ENCODE data around the gene DAPK2. TPM values are rescaled to one million over a fixed set of nuclear protein-coding genes. Genes with fewer than 3 reads are reported as not detected.

DAPK2 gene
- 39.0 TPM for total RNA-seq
- long read RNA-seq, transcript DAPK2-202 (12 exons, 1,741 nt) = major isoform, 34 of 87 reads
- long read RNA-seq, partial matches to known transcripts = 6 of 87 reads
- long read RNA-seq, other reads (novel, unspliced or antisense) = 47 of 87 reads

DNA sequence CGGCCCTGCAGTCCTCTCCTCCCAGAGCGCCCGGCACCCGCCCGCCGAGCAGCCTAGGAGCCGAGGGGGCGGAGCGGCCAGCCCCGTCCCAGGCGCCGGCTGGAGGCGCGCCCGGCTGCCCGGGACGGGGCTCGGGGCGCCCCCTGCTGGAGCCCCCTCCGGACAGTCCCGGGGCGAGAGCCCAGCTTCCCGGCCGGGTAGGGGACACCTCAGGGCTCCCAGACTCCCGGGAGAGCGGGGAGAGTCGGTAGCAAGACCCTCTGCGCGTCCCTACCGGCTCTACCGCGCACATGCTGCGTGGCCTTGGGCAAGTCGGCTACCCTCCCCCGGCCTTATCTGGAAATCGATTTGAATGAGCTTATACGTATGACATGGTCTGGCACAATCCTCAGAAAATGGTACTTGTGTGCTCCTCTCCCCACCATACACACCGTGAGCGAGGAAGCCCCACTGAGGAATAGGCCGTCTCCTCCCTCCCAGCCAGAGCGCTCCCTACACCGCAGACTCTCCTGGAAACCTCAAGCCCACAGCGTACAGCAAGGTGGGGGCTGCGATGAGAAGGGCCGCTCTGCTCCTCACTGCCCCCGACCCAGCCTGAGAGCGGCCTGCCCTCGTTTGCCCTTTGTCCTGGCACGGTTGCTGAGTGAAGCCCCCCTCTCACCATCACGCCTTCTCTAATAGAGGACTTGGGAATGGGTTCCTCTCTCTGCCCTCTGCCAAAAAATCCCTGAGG lies at the start of gene DAPK2:
TSS of gene DAPK2 (minus strand) at position 65 of the 733 bp plus-strand sequence. CDS start 6,224 bp downstream, outside the sequence.
- Histone ChIP-seq H3K36me3 (no peaks in the 10 kb centered on the region), H3K27me3 (ENCODE audit: low read depth) (no peaks in the 10 kb centered on the region), H3K9me3 (replicated peaks) (no peaks in the 10 kb centered on the region), H3K4me3 (peak within 1 kb of the TSS; percentile 82), H3K4me1 (peaks cover 62% of the 10 kb centered on the region), H3K27ac (replicated peaks) (peak within 1 kb of the TSS; percentile 88)
- TF ChIP-seq, protein P1, sequence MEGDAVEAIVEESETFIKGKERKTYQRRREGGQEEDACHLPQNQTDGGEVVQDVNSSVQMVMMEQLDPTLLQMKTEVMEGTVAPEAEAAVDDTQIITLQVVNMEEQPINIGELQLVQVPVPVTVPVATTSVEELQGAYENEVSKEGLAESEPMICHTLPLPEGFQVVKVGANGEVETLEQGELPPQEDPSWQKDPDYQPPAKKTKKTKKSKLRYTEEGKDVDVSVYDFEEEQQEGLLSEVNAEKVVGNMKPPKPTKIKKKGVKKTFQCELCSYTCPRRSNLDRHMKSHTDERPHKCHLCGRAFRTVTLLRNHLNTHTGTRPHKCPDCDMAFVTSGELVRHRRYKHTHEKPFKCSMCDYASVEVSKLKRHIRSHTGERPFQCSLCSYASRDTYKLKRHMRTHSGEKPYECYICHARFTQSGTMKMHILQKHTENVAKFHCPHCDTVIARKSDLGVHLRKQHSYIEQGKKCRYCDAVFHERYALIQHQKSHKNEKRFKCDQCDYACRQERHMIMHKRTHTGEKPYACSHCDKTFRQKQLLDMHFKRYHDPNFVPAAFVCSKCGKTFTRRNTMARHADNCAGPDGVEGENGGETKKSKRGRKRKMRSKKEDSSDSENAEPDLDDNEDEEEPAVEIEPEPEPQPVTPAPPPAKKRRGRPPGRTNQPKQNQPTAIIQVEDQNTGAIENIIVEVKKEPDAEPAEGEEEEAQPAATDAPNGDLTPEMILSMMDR (IDR thresholded peaks at IDR 0.05; ENCODE audit: borderline replicate concordance) = peak; percentile 87
- peak; percentile 77 for DNase-seq
- intact Hi-C loops (cut with micrococcal nuclease) = loop anchor here (5.0 to 10.0 kb wide), 3 partner anchors 102 to 294 kb away; partner anchors contain the start of gene HERC1

DNA sequence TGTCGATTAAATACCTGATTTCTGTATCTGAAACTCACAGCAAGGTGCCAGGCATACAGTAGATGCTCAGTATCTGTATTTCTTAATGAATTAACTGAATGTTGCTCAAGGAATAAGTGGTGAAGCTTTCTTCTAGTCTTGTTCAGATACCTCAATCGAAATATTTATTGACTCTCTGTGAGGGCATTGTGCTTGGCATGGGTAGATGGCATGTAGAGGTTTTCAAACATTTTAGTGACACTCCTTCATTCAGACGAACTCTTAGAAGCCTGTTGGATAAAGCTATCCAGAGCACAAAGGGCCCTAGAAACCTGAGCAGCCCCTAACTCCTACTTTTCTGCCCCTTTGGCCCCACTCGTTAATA lies 49.1 kb upstream of the DAPK2 start:
- H3K27me3 ChIP-seq (ENCODE audit: low read depth) = no peaks in the 10 kb centered on the region
- TF ChIP-seq, protein P1 (IDR thresholded peaks at IDR 0.05; ENCODE audit: borderline replicate concordance) = no peak
- peak overlapping the region; percentile 93 for H3K27ac ChIP-seq (replicated peaks)
- no peaks in the 10 kb centered on the region for H3K36me3 ChIP-seq
- DNase-seq = no peak
- intact Hi-C loops (cut with micrococcal nuclease) = no loop called here
- peak overlapping the region; percentile 91 for H3K4me3 ChIP-seq
- peaks cover 94% of the 10 kb centered on the region for H3K4me1 ChIP-seq
- H3K9me3 ChIP-seq (replicated peaks) = no peaks in the 10 kb centered on the region

DNA sequence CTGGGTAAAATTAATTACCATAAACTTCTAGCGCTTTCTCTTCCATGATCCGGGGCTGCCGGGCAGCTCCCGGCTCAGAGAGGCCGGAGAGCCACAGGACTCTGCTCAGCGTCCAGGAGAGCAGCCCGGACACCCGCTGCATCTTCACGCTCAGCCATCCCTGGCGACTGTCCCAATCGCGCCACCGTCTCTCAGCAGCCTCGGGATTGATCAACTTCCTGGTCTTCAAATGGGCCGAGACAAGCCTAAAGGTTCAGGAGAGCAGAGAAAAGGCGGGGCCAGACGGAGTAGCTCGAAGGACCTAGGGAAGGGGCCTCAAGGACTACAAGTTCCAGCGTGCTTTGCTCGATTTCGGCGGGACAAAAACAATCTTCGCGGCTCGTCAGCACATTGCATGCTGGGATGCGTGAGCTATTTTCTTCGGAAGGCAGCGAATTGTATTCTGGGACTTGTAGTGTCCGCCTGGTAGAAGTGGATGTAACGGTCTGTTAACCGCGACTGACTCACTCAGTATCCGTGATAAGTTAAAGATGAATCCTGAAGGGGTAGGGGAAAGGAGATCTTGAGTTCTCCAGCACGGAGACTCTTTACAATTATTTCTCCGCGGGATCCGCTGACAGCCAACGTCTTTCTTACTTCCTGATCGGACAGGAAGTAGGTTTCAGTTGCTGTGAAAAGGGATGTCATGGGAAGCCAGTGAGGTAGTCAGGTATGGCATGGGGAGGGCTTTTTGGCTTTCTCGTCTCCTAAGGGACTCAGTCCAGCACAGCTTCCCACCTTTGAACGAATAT lies 47.5 kb upstream of the DAPK2 start, which contains the start of gene CIAO2A:
TSS of gene CIAO2A (minus strand) at position 212 of the 791 bp plus-strand sequence. CDS start at position 142, 70 bp downstream.
- Histone ChIP-seq H3K27me3 (ENCODE audit: low read depth) (no peaks in the 10 kb centered on the region), H3K4me3 (peak within 1 kb of the TSS; percentile 78), H3K4me1 (peaks cover 95% of the 10 kb centered on the region), H3K9me3 (replicated peaks) (no peaks in the 10 kb centered on the region), H3K27ac (replicated peaks) (peak within 1 kb of the TSS; percentile 93), H3K36me3 (peaks cover 3% of the 10 kb centered on the region)
- DNase-seq = peak; percentile 92
- intact Hi-C loops (cut with micrococcal nuclease) = no loop called here
- TF ChIP-seq, protein P1 (IDR thresholded peaks at IDR 0.05; ENCODE audit: borderline replicate concordance) = no peak

DNA sequence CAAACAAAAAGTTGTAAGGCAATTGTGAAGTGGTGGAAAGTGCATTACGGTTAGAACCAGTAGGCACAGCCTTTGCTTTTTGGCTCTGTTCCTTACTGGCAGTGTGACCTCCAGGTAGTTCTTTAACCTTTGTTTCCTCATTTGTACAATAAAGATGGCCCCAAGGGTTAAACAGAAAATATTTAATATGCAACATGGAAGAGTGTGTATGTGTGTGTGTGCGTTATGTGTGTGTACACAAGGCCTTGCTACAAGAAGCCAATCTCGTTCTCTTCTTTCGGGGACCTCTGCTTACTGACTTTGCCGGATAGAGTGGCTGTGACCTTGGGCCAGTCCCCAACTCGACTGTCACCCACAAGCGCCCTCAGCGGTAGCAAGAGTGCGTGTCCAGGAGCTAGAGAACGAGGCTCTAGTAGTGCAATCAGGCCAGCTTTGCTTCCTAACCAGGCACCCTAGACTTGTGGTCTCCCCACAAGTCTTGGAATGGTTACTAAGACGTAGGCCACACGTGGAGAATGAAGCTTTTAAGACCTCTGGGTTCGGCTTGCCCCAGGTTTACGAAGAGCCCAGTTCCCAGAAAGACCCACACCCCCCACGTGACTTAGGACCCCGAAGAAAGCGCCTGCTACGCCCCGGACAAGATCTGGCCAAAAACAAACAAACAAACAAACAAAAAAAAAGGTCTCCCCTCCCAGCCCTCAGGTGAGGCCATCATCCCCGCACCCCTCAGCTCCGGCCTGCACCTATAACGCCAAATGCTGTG lies 46.8 kb upstream of the DAPK2 start:
- Histone ChIP-seq H3K27me3 (ENCODE audit: low read depth) (no peaks in the 10 kb centered on the region), H3K4me1 (peaks cover 91% of the 10 kb centered on the region), H3K36me3 (peaks cover 11% of the 10 kb centered on the region), H3K4me3 (peak overlapping the region; percentile 78), H3K27ac (replicated peaks) (peak overlapping the region; percentile 93), H3K9me3 (replicated peaks) (no peaks in the 10 kb centered on the region)
- TF ChIP-seq, protein P1 (IDR thresholded peaks at IDR 0.05; ENCODE audit: borderline replicate concordance) = no peak
- DNase-seq = peak; percentile 46
- intact Hi-C loops (cut with micrococcal nuclease) = no loop called here
